Fibroblast of skin of right biceps (primary cell): ENCODE measurements around the gene GPC5.
"Not testable (repeated sequence)": the region's sequence is repeated elsewhere in the genome, so short reads cannot be mapped to it uniquely, and the experiment has no call there.

ENCODE experiments used
- DNase-seq: peaks from one replicate; pipeline ENCODE4 v3.0.0-alpha.2; 2013

The GPC5 gene

DNA sequence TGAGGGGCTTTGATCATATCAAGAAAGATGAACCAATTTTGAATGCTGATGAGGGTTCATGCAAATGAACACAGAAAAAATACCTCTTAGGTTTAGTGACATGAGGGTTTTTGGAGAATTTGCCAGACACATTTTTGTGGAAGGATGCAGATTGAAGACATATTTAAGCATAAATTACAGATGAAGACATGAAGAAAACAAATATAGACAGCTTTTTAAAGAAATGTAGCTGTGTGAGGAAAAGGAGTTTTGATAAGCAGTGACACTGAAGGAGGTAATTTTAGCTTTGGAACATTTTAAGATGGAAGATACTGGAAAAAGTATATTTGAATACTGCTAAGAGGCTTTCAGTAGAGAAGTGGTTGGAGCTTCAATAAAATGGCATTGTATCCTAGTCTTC lies 1017.4 kb downstream of the GPC5 start:
- no peak for DNase-seq

GRCh38 chr13:92418818-92419412 lies 1020.5 kb downstream of the GPC5 start:
- no peak for DNase-seq

GRCh38 chr13:92429231-92429630 lies 1030.8 kb downstream of the GPC5 start:
- no peak for DNase-seq

DNA sequence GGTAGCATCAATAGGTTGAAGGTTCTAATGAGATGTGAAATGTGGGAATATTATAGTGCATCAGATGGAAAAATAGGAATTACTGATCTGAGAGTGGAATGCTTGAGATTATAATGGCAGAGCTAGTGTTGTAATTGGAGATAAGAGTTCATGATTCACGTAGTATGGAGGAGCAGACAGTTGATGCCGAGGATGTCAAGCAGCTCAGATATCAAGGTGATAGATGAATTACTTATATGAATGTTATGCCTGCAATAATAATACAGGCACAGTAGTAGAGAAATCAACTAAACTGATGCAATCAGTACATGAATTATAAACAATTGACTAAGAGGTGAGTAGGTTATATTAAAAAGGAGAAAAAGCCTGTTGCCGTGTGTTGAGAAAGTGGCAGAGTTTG lies 1035.0 kb downstream of the GPC5 start:
- no peak for DNase-seq

DNA sequence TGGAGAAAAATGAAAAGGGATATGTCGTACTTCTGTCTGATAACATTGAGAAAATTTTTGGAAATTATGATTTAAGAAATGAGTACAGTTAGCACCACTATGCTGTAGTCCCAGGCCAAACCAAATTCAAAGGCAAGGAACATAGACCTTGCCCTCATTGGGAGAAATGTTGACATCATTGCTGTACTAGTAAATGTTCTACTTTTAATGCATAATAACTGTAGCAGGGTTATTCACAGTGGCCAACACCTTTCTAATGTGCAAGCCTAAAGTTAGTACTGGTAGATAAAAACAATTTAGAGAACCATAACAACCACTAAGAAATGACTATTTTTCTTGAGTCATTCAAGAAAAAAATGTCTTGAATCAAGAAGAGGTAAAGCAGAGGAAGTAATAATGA lies 1035.5 kb downstream of the GPC5 start:
- no peak for DNase-seq

DNA sequence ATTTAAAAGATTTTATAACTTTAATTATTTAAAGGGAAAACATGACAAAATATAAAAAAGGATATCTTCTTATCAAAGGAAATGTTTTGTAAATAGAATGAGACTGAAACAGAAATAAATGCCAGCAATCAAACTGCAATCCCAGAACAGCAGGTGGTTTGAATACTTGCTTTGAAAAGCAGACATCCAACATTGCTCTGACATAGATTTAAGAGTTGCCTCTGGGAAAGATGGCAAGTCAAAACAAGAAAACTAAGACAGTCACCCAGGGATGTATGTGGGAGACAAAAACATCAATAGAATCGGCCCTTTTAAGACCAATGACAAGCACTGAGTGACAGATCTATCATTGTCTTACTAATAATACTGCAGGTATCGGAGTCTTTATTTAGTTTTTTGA lies 1038.5 kb downstream of the GPC5 start:
- DNase-seq: no peak

DNA sequence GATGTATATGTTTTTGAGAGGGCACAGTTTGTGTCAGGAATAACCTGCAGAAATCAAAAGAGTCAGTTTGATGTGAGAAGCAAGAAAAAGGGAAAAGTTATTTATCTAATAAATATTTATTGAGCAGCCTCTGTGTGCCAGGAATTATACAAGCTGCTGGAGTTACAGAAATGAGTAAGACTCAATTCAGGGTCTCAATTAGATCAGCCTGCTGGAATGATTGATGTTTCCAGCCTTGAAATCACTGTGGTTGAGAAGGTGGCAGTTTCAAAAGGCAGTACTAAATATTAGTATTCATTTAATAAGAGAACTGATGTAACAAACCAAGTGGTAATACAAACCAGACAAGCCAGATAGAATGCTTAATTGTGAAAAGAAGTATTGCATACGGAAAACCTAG lies 1045.8 kb downstream of the GPC5 start:
- no peak for DNase-seq

- no peak for DNase-seq
Measured at GRCh38 chr13:92451060-92451459, 1052.6 kb downstream of the GPC5 start.

GRCh38 chr13:92452840-92453239 lies 1054.4 kb downstream of the GPC5 start:
- DNase-seq: no peak

- DNase-seq: no peak
Measured at GRCh38 chr13:92459306-92459705, 1060.9 kb downstream of the GPC5 start.

DNA sequence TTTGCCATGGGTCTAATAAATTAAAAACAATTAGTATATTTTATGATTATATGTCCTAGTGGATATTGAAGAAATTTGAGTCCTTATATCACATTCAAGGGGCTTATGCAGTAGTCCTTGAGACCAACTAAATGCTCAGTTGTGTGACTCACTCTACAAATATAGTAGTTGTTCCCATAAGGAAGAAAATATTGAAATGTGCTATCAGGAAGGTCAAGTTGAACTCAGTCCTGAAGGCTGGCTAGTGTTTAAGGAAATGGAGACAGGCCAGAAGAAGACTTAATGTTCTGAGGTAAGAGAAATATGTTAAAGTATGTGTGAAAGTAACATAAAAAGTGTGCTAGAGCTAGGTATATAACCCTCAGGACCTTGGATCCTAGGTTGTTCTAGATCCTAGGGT lies 1062.1 kb downstream of the GPC5 start:
- no peak for DNase-seq

- DNase-seq: no peak
Measured at GRCh38 chr13:92461402-92461801, 1063.0 kb downstream of the GPC5 start.

GRCh38 chr13:92461831-92462230 lies 1063.4 kb downstream of the GPC5 start:
- no peak for DNase-seq

GRCh38 chr13:92463134-92463533 lies 1064.7 kb downstream of the GPC5 start:
- DNase-seq: no peak

DNA sequence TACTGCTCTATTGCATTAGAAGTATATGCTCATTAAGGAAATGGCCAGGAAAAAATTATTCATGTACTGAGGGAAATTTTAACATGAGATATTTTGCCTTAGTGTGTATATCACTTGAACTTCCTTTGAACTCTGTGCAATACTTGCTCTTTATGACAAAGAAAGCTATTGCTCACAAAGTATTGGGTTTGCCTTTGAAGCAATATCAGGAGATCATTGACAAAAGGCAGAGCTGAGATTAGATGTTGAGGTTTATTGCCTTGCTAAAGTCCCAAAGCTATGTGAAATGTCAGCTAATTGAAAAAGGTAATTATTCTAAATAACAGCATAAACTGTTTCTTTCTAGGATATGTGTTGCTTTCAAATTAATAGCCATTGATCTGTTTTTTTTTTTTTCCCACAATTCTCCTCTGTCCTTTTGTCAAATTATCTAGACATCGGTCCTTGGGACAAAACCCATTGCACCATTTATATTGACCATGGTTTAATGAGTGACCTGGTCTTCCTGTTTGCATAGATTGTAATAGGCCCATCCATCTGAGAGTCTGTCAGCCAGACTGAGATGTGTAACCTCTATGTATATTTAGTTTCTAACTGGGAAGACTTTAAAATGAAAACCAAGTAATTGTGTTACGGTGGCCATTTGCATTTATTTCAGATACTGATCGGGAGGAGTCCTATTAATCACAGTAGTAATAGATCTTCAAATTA lies 1075.5 kb downstream of the GPC5 start:
- DNase-seq: no peak

- DNase-seq: no peak
Measured at GRCh38 chr13:92480387-92480786, 1082.0 kb downstream of the GPC5 start.

- DNase-seq: not testable (repeated sequence)
Measured at GRCh38 chr13:92482790-92483189, 1084.4 kb downstream of the GPC5 start.

DNA sequence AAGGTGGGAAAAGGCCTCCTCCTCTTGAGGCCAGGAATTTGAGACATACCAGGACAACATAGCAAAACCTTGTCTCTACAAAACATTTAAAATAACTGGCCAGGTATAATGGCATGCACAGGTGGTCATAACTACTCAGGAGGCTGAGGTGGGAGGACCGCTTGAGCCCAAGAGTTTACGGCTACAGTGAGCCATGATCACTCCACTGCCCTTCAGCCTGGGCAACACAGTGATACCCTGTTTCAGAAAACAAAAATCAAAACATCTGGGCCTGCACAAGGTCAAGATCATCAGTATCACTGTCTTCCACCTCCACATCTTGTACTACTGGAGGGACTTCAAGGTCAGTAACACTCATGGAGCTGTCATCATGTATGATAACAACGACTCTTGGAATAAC lies 1085.5 kb downstream of the GPC5 start:
- no peak for DNase-seq

GRCh38 chr13:92487238-92487637 lies 1088.8 kb downstream of the GPC5 start:
- DNase-seq: no peak

- no peak for DNase-seq
Measured at GRCh38 chr13:92488249-92488852, 1089.9 kb downstream of the GPC5 start.

- no peak for DNase-seq
Measured at GRCh38 chr13:92491839-92492238, 1093.4 kb downstream of the GPC5 start.

DNA sequence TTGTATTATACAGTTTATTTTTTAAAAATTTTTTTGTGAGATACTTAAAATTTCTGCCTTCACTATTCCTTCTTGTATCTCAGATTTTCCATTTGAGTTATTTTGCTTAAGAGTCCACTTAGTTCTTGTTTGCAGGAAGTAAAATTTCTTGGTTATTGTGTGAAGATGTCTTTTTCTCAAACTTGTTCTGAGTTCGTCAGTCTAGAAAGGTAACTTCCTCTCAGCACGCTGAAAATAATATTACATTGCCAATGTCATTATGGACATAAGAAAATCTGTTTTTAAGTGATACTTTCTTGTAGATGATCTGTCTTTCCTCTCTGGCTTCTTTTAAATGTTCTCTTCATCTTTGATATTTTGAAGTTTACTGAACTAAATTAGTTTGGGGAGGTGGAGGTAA lies 1096.5 kb downstream of the GPC5 start:
- no peak for DNase-seq

- no peak for DNase-seq
Measured at GRCh38 chr13:92500192-92500591, 1101.8 kb downstream of the GPC5 start.

DNA sequence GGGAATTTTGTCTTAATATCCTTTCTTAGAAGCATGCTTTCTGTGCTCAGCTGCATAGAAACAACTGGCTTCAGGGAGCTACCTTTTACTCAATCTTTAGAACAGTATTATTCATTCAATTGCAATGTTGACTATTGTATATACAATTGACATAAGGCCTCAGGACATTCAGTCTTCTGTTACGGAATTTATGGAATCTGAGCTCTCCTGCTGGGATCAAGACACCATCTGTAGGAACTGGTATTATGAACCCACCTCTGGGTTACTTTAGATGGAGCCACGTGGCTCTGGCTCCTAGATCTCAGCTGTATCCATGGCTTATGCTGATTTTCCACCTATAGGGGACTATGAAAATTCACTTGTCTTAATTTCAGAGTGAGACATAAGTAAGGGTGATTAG lies 1112.0 kb downstream of the GPC5 start:
- peak; percentile 50 for DNase-seq

DNA sequence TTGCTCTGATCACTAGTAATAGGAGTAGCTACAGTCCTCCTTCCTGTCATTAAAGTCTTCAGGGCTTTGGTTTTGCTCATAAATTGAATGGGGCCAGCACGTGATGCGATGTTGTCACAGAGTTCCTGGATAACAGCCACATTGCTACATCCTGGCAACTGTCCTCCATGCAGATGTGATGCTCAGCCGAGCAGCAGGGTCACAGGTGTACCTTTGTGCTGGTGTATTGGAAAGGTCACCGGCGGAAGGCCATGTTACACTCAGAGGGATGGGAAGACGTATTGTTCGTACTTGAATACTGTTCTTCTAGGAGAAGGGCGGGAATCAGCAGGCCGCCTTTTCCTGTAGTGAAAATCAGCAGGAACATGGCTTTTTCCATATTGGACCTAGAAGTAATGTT lies 1114.4 kb downstream of the GPC5 start:
- DNase-seq: no peak
